ENCODE data around the gene PARP14. TPM values are rescaled to one million over a fixed set of nuclear protein-coding genes. Genes with fewer than 3 reads are reported as not detected.
"Not testable (repeated sequence)": the region's sequence is repeated elsewhere in the genome, so short reads cannot be mapped to it uniquely, and the experiment has no call there.

The PARP14 gene
- total RNA-seq, 2 donors from 2014 or later = 22.8 to 35.9 TPM

DNA sequence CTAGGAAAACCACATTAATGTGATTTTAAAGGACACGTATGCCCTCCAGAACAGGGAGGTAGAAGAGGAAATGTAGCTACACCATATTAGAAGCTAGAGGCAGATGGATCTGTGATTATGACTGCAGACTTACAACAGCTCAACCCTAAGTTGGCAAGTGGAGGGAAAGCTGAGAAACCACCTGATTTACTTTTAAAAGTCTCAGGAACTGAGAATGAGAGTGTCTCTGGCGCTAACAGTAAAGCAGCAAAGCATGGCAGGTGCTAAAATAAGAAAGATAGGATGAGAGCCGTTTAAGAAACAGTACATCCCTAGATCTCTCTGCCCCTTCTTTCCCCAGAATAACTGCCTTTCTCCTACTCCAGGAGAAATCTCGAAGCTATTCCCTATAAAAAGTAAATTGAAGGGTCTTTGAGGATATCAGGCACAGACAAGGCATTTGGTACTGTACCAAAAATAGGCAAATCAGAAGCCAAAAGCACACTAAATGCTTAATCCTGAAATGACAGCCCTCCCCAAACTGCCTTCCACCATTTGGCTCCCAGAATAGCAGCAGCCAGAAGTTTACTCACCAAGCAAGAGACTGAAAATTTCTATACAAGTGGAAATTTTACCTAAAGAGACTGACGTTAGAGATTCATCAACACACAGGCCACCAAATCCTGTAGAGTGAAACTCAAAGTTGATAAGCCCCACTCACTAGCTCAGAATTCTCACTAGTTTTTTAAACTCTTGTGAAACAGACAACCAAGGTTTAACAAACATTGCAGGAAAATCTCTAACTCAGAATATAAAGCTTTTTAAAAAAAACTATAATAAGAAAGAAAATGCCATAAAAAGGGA is 34.3 kb upstream of the PARP14 start:
- H3K4me3 ChIP-seq = no peak overlapping the region
- H3K4me1 ChIP-seq = no peaks in the 10 kb centered on the region
- no peaks in the 10 kb centered on the region for H3K9me3 ChIP-seq
- DNase-seq = no peak
- intact Hi-C loops (cut with DNase I) = no loop called here
- no peaks in the 10 kb centered on the region for H3K36me3 ChIP-seq
- no peaks in the 10 kb centered on the region for H3K27me3 ChIP-seq
- TF ChIP-seq, protein P1, sequence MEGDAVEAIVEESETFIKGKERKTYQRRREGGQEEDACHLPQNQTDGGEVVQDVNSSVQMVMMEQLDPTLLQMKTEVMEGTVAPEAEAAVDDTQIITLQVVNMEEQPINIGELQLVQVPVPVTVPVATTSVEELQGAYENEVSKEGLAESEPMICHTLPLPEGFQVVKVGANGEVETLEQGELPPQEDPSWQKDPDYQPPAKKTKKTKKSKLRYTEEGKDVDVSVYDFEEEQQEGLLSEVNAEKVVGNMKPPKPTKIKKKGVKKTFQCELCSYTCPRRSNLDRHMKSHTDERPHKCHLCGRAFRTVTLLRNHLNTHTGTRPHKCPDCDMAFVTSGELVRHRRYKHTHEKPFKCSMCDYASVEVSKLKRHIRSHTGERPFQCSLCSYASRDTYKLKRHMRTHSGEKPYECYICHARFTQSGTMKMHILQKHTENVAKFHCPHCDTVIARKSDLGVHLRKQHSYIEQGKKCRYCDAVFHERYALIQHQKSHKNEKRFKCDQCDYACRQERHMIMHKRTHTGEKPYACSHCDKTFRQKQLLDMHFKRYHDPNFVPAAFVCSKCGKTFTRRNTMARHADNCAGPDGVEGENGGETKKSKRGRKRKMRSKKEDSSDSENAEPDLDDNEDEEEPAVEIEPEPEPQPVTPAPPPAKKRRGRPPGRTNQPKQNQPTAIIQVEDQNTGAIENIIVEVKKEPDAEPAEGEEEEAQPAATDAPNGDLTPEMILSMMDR (IDR thresholded peaks at IDR 0.05) = no peak
- H3K9ac ChIP-seq (ENCODE audit: low read depth in 2 of 2, low read length in 2 of 2) = no peak overlapping the region
- no peak overlapping the region for H3K27ac ChIP-seq

- H3K4me1 ChIP-seq; H3K27me3 ChIP-seq; intact Hi-C loops (cut with DNase I); H3K4me3 ChIP-seq; H3K9me3 ChIP-seq; H3K9ac ChIP-seq (ENCODE audit: low read depth in 2 of 2, low read length in 2 of 2); H3K36me3 ChIP-seq; H3K27ac ChIP-seq; DNase-seq: not testable (repeated sequence)
Measured at GRCh38 chr3:122651233-122651907, 29.3 kb upstream of the PARP14 start.

GRCh38 chr3:122651962-122652361 is 28.7 kb upstream of the PARP14 start:
- DNase-seq; H3K27me3 ChIP-seq; H3K27ac ChIP-seq; H3K9ac ChIP-seq (ENCODE audit: low read depth in 2 of 2, low read length in 2 of 2); H3K9me3 ChIP-seq; H3K36me3 ChIP-seq; H3K4me1 ChIP-seq; H3K4me3 ChIP-seq; intact Hi-C loops (cut with DNase I): not testable (repeated sequence)

GRCh38 chr3:122658336-122658735 is 22.3 kb upstream of the PARP14 start:
- H3K9ac ChIP-seq (ENCODE audit: low read depth in 2 of 2, low read length in 2 of 2); H3K36me3 ChIP-seq; H3K27ac ChIP-seq; H3K9me3 ChIP-seq; H3K27me3 ChIP-seq; intact Hi-C loops (cut with DNase I); H3K4me1 ChIP-seq; H3K4me3 ChIP-seq; DNase-seq: not testable (repeated sequence)

GRCh38 chr3:122660297-122660974 is 20.2 kb upstream of the PARP14 start:
- no peak overlapping the region for H3K9ac ChIP-seq (ENCODE audit: low read depth in 2 of 2, low read length in 2 of 2)
- no peak overlapping the region for H3K4me3 ChIP-seq
- DNase-seq = no peak
- H3K27me3 ChIP-seq = no peaks in the 10 kb centered on the region
- TF ChIP-seq, protein P1 (IDR thresholded peaks at IDR 0.05) = no peak
- H3K9me3 ChIP-seq = no peaks in the 10 kb centered on the region
- no peaks in the 10 kb centered on the region for H3K4me1 ChIP-seq
- intact Hi-C loops (cut with DNase I) = no loop called here
- no peak overlapping the region for H3K27ac ChIP-seq
- H3K36me3 ChIP-seq = no peaks in the 10 kb centered on the region

DNA sequence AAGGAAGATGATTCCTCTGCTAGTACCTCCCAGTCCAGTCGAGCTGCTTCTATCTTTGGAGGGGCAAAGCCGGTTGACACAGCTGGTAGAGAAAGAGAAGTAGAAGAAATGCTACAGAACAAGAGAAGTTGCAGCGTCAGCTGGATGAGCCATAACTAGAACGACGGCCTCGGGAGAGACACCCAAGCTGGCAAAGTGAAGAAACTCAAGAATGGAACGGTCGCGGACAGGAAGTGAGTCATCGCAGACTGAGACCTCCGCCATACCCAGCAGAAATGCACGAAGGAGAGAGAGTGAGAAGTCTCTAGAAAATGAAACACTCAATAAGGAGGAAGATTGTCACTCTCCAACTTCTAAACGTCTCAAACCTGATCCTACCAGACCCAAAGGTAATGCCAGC is 19.0 kb upstream of the PARP14 start:
- DNase-seq = no peak
- no peaks in the 10 kb centered on the region for H3K27me3 ChIP-seq
- no peaks in the 10 kb centered on the region for H3K9me3 ChIP-seq
- H3K27ac ChIP-seq = no peak overlapping the region
- no peaks in the 10 kb centered on the region for H3K4me1 ChIP-seq
- intact Hi-C loops (cut with DNase I) = no loop called here
- TF ChIP-seq, protein P1 (IDR thresholded peaks at IDR 0.05) = no peak
- no peaks in the 10 kb centered on the region for H3K36me3 ChIP-seq
- H3K9ac ChIP-seq (ENCODE audit: low read depth in 2 of 2, low read length in 2 of 2) = no peak overlapping the region
- H3K4me3 ChIP-seq = no peak overlapping the region

Measured in colonic mucosa (tissue), 4 donors.